BJ (cell line): Measurements from ENCODE around the gene B3GAT3. TPM values are rescaled to one million over a fixed set of nuclear protein-coding genes. Genes with fewer than 3 reads are reported as not detected.

Experiments used
- CTCF ChIA-PET: fragments of 350-600 bp; formaldehyde crosslinking; extraction: SDS; loops from one replicate; lab custom pipeline; 2021; ENCODE audit warnings: antibody characterized with exemption, inconsistent platforms; lab: Yijun Ruan, JAX
- POLR2A ChIA-PET: fragments of 300-600 bp; sonication (Branson Sonifier 250); formaldehyde crosslinking; extraction: SDS; loops from one replicate; lab custom pipeline; 2021; ENCODE audit warnings: antibody characterized with exemption; lab: Charles Lee
- DNase-seq: peaks from one replicate; pipeline ENCODE4 v3.0.0-alpha.2; 2011; ENCODE audit warnings: low read depth
- H3K27me3 ChIP-seq: 2 replicates; pipeline ENCODE4 v1.6.0; 2011; ENCODE audit warnings: low read length; ENCODE audit not compliant: control insufficient read depth, insufficient read depth
- H3K36me3 ChIP-seq: 2 replicates; pipeline ENCODE4 v1.5.1; 2011; ENCODE audit warnings: low read length; ENCODE audit not compliant: control insufficient read depth, insufficient read depth
- H3K4me3 ChIP-seq: 2 replicates; pipeline ENCODE4 v1.5.1; 2011; ENCODE audit warnings: low read depth, mild to moderate bottlenecking, control low read depth, low read length
- polyA plus RNA-seq: library from polyadenylated mRNA; depleted of rRNA; stranded (reverse); fragments of >200 nt; gene quantifications from 2 replicates; pipeline ENCODE4 v1.2.3, GENCODE V29; 2011
- TF ChIP-seq, protein P1 (sequence below): IDR thresholded peaks from 2 replicates; pipeline ENCODE4 v1.5.1; 2011; ENCODE audit warnings: low read depth, mild to moderate bottlenecking, control low read depth, inconsistent platforms, low read length, moderate library complexity; ENCODE audit not compliant: insufficient read depth

Gene B3GAT3
- polyA plus RNA-seq, 1 experiment: 42.4 TPM

DNA sequence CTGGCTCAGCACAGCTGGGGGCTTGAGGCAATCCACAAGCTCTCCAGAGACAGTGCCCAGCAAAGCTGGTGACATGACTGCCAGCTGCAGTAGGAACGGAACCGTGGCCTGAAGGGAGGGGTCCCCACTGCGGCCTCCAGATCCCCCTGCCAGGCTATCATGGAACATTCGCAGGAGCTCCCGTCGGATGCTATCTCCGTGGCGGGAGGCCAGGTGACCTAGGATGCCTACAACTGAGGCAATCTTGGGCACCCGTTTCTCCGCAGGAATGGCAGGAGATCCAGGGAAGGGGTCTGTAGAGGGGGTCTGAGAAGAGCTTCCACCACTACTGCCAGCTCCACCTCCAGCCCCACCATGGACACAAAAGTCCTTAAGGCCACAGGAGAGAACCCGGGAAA lies 27.2 kb upstream of the B3GAT3 start:
- ChIA-PET POLR2A (no interaction called here), CTCF (interaction anchor here (1.1 to 1.8 kb wide), 3 partner anchors 16 to 254 kb away, joined by 3 to 4 read pairs (median 3); no protein-coding TSS in a partner anchor)

DNA sequence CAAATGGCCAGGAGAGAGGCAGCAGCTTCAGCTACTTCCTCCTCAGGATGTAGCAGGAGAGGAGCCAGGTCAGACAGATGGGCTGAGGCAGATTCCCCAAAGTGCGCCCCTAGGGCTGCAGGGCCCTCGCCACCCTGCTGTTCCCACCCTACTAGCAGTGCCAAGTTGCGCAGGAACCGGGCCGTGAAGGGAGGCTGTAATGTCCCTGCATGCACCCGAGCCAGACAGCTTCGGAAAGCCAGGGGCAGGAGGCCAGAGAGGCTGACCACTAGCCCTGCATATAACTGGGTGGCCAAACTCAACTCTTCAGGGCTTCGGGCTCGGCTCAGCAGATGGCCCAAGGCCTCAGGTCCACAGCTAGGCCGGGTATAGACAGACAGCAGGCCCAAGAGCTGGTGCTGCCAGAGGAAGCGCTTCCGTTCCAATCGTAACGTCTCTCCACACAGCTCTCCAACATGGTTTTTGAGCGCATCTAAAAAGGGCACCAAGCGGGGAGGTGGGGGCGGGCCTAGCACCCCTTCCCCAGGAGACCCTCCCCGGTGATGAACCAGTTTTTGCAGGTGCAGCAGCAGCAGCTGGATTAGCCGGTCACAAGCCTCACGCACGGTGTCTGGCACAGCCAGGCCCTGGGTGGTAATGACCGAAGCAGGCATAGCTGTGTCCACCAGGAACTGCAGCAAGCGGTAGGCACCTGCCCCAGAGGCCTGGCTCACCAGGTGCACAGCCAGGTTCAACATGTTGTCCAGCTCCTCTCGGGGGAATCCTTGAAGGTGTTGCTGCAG lies 26.6 kb upstream of the B3GAT3 start:
- TF ChIP-seq, protein P1, sequence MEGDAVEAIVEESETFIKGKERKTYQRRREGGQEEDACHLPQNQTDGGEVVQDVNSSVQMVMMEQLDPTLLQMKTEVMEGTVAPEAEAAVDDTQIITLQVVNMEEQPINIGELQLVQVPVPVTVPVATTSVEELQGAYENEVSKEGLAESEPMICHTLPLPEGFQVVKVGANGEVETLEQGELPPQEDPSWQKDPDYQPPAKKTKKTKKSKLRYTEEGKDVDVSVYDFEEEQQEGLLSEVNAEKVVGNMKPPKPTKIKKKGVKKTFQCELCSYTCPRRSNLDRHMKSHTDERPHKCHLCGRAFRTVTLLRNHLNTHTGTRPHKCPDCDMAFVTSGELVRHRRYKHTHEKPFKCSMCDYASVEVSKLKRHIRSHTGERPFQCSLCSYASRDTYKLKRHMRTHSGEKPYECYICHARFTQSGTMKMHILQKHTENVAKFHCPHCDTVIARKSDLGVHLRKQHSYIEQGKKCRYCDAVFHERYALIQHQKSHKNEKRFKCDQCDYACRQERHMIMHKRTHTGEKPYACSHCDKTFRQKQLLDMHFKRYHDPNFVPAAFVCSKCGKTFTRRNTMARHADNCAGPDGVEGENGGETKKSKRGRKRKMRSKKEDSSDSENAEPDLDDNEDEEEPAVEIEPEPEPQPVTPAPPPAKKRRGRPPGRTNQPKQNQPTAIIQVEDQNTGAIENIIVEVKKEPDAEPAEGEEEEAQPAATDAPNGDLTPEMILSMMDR: no peak
- Histone ChIP-seq H3K36me3 (peaks cover 23% of the 10 kb centered on the region), H3K27me3 (no peaks in the 10 kb centered on the region), H3K4me3 (no peak overlapping the region)
- no peak for DNase-seq
- ChIA-PET POLR2A (interaction anchor here (0.6 kb wide), 1 partner anchor 193 kb away, joined by 3 read pairs; no protein-coding TSS in a partner anchor), CTCF (interaction anchor here (1.1 to 1.8 kb wide), 3 partner anchors 16 to 254 kb away, joined by 3 to 4 read pairs (median 3); no protein-coding TSS in a partner anchor)

More for the DNA sequence above, 27.2 kb upstream of the B3GAT3 start:
- no peak for DNase-seq
- Histone ChIP-seq H3K4me3 (no peak overlapping the region), H3K36me3 (peaks cover 23% of the 10 kb centered on the region), H3K27me3 (no peaks in the 10 kb centered on the region)
- TF ChIP-seq, protein P1: no peak

DNA sequence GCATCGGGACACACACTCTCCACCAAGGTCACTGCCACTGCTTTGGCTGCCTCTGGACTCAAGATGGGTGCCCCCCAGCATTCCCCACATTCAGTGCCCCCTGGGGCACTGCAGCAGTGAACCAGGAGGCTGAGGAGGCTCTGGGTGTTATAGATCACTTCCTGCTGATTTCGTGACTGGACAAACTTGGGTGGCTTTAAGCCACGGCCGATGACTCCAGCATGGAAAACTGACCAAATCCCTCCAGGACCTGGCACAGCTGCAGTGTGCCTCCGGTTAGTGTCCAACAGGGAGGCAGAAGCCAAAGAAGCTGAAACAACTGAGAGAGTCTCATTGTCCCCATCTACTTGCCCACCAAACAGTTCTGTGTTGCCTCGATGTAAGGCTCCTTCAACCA lies 25.8 kb upstream of the B3GAT3 start:
- ChIA-PET POLR2A (no interaction called here), CTCF (interaction anchor here (1.8 kb wide), 1 partner anchor 139 kb away, joined by 4 read pairs; no protein-coding TSS in a partner anchor)
- Histone ChIP-seq H3K36me3 (peaks cover 24% of the 10 kb centered on the region), H3K4me3 (no peak overlapping the region), H3K27me3 (no peaks in the 10 kb centered on the region)
- TF ChIP-seq, protein P1: no peak
- DNase-seq: no peak

DNA sequence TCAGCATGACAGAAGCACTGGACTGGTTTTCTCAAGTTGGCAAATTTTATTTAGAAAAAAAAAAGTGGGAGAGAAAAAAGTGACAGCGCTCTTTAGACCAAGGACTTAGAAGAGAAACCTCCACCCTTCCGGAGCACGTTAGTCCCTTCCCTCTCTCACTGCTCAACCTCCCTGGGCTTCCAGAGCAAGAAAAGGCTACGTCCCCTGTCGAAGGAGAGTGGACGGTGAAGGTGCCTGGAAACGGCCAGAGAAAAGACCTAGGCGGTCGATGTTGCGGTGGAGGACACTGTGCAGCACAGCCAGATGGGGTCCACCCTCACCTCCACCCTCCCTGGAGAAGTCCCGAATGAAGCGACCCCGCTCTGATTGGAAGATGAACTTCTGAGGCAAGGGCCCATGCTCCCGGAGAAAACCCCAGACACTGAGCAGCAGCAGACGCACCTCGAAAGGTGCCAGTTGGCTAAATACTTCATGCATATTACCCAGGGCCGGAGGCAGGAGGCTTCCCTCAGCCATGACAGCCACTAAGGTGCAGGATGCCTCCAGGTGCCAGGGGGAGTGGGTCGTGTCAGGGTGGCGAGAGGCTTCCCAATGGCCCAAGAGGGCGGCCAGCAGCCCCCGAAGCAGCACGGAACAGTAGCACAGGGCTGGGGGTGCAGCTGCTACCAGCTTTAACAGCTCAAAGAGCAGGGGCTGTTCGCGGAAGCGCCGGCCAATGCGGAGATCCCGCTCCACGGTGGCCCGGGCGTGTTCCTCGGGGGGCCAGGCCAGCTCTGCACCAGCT lies 25.2 kb upstream of the B3GAT3 start:
- DNase-seq: no peak
- ChIA-PET CTCF (no interaction called here), POLR2A (interaction anchor here (1.5 kb wide), 1 partner anchor 18 kb away, joined by 19 read pairs; the partner anchor contains the start of genes C11orf98 and CSKMT)
- TF ChIP-seq, protein P1: no peak
- Histone ChIP-seq H3K27me3 (no peaks in the 10 kb centered on the region), H3K36me3 (peaks cover 25% of the 10 kb centered on the region), H3K4me3 (no peak overlapping the region)
